Hematopoietic multipotent progenitor cell (in vitro differentiated cells): ENCODE data around the gene APP. TPM values are rescaled to one million over a fixed set of nuclear protein-coding genes. Genes with fewer than 3 reads are reported as not detected.
A peak's percentile ranks its signal among the peaks of the same experiment; 100 is the strongest.
"Not testable (repeated sequence)": the region's sequence is repeated elsewhere in the genome, so short reads cannot be mapped to it uniquely, and the experiment has no call there.

ENCODE experiments used
- DNase-seq, 3 donors: peaks; one replicate each; pipeline ENCODE4 v3.0.0-alpha.2; 2011 to 2015; ENCODE audit warnings: low read depth in 2 of 3, low spot score in 2 of 3
- total RNA-seq: library from RNA; depleted of rRNA; stranded (reverse); fragments of >200 nt; gene quantifications from one replicate; pipeline ENCODE4 v1.2.3, GENCODE V29; 2012

APP gene
- total RNA-seq, 1 donor: 126 TPM

GRCh38 chr21:26036916-26037315 is 133.7 kb downstream of the APP start:
- DNase-seq: no peak

- DNase-seq: no peak
Measured at GRCh38 chr21:26032263-26032662, 138.3 kb downstream of the APP start.

GRCh38 chr21:26028183-26028582 is 142.4 kb downstream of the APP start:
- DNase-seq: no peak

GRCh38 chr21:26027696-26028095 is 142.9 kb downstream of the APP start:
- no peak for DNase-seq

GRCh38 chr21:26025536-26026512 is 144.7 kb downstream of the APP start:
- DNase-seq: no peak

GRCh38 chr21:26023406-26023805 is 147.2 kb downstream of the APP start:
- DNase-seq: not testable (repeated sequence)

- not testable (repeated sequence) for DNase-seq
Measured at GRCh38 chr21:26022598-26023337, 147.8 kb downstream of the APP start.

- no peak for DNase-seq
Measured at GRCh38 chr21:26020510-26020909, 150.1 kb downstream of the APP start.

- DNase-seq: no peak
Measured at GRCh38 chr21:26020081-26020480, 150.5 kb downstream of the APP start.

- DNase-seq: no peak
Measured at GRCh38 chr21:26019236-26019635, 151.3 kb downstream of the APP start.

GRCh38 chr21:26013970-26014369 is 156.6 kb downstream of the APP start:
- DNase-seq: no peak

- DNase-seq: not testable (repeated sequence)
Measured at GRCh38 chr21:26012482-26012881, 158.1 kb downstream of the APP start.

GRCh38 chr21:26011292-26011940 is 159.2 kb downstream of the APP start:
- no peak for DNase-seq

- DNase-seq: no peak
Measured at GRCh38 chr21:26007951-26008498, 162.5 kb downstream of the APP start.

GRCh38 chr21:26005464-26005863 is 165.1 kb downstream of the APP start:
- DNase-seq: no peak

GRCh38 chr21:26003404-26003803 is 167.2 kb downstream of the APP start:
- no peak for DNase-seq

GRCh38 chr21:26001356-26001755 is 169.2 kb downstream of the APP start:
- DNase-seq: peak in 1 of 3 donors; percentile 26

- peak in 1 of 3 donors; percentile 28 for DNase-seq
Measured at GRCh38 chr21:25999921-26000582, 170.5 kb downstream of the APP start.

GRCh38 chr21:25997788-25998611 is 172.6 kb downstream of the APP start:
- no peak for DNase-seq
